HL-60 (cell line): ENCODE results near the gene IFFO2.

Experiments used
- DNase-seq, 2 experiments: peaks; one replicate each; pipeline ENCODE4 v3.0.0-alpha.2; 2010 to 2020; ENCODE audit warnings: low read depth in 1 of 2, low spot score in 1 of 2
- H3K27ac ChIP-seq: fragments of 250-450 bp; sonication (Bioruptor Pico); replicated peaks from 2 replicates; pipeline ENCODE4 v1.5.1; 2020; ENCODE audit warnings: mild to moderate bottlenecking, moderate library complexity
- H3K27me3 ChIP-seq: fragments of 250-450 bp; sonication (Bioruptor Pico); 2 replicates; pipeline ENCODE4 v1.5.1; 2021; ENCODE audit warnings: mild to moderate bottlenecking, moderate library complexity; ENCODE audit not compliant: insufficient read depth, poor library complexity, severe bottlenecking
- H3K4me3 ChIP-seq: replicated peaks from 2 replicates; pipeline ENCODE4 v1.5.1; 2011; ENCODE audit warnings: mild to moderate bottlenecking, control low read depth, low read length; ENCODE audit not compliant: insufficient read depth
- GABPA ChIP-seq: IDR thresholded peaks from 2 replicates; pipeline ENCODE4 v1.6.1; 2012; ENCODE audit warnings: low read depth
- POLR2AphosphoS5 ChIP-seq: IDR thresholded peaks from 2 replicates; pipeline ENCODE4 v1.6.1; 2012; ENCODE audit warnings: low read depth
- SPI1 ChIP-seq: IDR thresholded peaks from 2 replicates; pipeline ENCODE4 v1.6.1; 2012; ENCODE audit warnings: low read depth, mild to moderate bottlenecking, borderline replicate concordance
- TF ChIP-seq, protein P1 (sequence below): IDR thresholded peaks from one replicate; pipeline ENCODE4 v1.5.1; 2011; ENCODE audit warnings: low read length, control low read depth, inconsistent platforms; ENCODE audit not compliant: insufficient read depth
- TF ChIP-seq, protein P2 (sequence below): IDR thresholded peaks from 2 replicates; pipeline ENCODE4 v1.6.1; 2012; ENCODE audit warnings: low read depth; ENCODE audit not compliant: insufficient replicate concordance

IFFO2 gene

DNA sequence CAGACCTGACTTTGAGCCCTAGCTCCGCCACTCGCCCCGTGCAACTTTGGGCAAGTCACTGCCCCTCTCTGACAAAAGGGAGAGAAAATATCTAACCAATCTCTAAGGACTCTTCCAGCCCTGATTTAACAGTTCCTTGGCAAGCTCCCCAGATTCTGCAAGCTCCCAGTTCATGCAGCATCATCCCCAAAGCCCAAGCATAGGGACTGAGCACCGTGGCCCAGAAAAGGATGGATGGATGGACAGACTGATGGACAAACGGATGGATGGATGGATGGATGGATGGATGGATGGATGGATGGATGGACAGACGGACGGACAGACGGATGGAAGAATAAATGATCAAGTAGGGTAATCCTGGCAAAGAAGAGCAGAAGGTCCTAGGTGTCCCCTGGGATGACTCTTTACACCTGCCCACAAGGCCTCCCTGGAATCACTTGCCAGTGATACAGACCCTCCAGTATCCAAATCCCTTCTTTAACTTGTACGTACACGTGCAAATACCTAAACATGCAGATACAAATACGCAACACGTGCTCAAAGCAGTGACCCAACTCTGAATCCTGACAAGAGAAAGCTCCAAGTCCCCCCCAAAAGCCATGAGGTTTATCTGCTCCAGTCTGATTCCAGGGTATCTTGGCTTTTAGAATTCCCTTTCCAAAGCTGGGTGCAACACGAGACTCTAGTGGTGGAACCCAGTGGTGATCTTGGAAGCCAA, 16.0 kb downstream of the IFFO2 start:
- Histone ChIP-seq H3K4me3 (no peak overlapping the region), H3K27me3 (no peaks in the 10 kb centered on the region), H3K27ac (no peak overlapping the region)
- no peak for DNase-seq
- TF ChIP-seq SPI1 (no peak), GABPA (no peak), POLR2AphosphoS5 (no peak)
- TF ChIP-seq, protein P1, sequence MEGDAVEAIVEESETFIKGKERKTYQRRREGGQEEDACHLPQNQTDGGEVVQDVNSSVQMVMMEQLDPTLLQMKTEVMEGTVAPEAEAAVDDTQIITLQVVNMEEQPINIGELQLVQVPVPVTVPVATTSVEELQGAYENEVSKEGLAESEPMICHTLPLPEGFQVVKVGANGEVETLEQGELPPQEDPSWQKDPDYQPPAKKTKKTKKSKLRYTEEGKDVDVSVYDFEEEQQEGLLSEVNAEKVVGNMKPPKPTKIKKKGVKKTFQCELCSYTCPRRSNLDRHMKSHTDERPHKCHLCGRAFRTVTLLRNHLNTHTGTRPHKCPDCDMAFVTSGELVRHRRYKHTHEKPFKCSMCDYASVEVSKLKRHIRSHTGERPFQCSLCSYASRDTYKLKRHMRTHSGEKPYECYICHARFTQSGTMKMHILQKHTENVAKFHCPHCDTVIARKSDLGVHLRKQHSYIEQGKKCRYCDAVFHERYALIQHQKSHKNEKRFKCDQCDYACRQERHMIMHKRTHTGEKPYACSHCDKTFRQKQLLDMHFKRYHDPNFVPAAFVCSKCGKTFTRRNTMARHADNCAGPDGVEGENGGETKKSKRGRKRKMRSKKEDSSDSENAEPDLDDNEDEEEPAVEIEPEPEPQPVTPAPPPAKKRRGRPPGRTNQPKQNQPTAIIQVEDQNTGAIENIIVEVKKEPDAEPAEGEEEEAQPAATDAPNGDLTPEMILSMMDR = no peak
- TF ChIP-seq, protein P2, sequence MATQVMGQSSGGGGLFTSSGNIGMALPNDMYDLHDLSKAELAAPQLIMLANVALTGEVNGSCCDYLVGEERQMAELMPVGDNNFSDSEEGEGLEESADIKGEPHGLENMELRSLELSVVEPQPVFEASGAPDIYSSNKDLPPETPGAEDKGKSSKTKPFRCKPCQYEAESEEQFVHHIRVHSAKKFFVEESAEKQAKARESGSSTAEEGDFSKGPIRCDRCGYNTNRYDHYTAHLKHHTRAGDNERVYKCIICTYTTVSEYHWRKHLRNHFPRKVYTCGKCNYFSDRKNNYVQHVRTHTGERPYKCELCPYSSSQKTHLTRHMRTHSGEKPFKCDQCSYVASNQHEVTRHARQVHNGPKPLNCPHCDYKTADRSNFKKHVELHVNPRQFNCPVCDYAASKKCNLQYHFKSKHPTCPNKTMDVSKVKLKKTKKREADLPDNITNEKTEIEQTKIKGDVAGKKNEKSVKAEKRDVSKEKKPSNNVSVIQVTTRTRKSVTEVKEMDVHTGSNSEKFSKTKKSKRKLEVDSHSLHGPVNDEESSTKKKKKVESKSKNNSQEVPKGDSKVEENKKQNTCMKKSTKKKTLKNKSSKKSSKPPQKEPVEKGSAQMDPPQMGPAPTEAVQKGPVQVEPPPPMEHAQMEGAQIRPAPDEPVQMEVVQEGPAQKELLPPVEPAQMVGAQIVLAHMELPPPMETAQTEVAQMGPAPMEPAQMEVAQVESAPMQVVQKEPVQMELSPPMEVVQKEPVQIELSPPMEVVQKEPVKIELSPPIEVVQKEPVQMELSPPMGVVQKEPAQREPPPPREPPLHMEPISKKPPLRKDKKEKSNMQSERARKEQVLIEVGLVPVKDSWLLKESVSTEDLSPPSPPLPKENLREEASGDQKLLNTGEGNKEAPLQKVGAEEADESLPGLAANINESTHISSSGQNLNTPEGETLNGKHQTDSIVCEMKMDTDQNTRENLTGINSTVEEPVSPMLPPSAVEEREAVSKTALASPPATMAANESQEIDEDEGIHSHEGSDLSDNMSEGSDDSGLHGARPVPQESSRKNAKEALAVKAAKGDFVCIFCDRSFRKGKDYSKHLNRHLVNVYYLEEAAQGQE = no peak

DNA sequence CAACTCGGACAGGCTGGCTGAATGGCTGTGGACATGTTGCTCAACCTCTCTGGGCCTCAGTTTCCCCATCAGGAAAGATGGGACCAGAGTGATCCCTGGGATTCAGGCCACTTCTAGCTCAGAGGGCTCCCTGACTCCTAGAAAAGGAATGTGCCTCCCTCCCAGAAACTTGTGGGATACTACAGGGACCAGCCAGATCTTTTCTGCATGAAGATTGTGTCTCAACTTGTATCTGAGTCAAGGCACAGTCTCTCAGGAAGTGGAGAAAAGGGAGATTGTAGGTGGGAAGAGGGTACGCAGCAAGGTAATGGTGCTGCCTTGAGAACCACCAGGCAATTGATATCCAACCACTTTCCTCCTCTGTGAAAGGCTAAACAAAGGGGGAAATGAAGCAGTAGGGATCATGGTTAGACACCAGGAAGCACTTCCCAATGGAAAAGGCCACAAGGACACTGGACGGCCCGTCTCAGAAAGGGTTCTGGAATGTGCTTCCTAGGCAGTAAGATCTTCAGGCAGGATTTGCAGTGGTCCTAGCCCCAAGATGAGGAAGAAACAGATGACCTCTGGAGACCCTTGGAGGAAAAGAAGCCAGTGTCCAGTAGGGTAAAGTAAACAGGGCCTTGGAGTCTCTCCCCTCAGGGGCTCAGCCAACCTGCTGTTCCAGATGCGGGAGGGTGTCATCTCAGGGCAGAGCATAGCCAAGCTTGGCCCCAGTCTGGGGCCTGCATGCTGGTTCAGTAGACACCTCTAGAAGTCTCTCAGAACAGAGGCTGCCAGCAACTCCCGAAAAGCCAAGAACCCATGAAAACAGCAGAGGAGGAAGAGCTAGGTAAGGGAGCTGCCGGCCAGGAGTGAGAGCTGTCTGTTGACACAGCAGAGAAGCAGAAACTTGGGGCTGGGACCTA, 16.8 kb downstream of the IFFO2 start:
- TF ChIP-seq, protein P1 = no peak
- DNase-seq = no peak
- no peak overlapping the region for H3K27ac ChIP-seq

DNA sequence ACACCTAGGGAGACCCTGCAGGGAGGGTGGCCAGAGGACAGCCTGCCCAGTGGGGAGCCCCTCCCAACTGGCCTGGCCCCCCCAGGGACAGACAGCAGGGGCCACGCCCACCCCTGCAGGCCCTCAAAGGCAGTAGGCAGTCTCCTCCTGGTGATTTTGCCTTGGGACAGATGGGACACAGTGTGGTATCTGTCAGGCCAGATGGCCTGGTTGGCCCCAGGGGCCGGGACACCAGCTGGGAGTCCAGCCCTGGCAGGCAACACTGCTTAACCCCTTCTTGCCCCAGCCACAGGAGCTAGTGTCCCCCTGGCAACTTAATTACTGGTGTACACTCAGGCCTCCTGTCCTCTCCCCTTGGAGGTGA, 17.8 kb downstream of the IFFO2 start:
- DNase-seq = no peak
- Histone ChIP-seq H3K27me3 (no peaks in the 10 kb centered on the region), H3K4me3 (no peak overlapping the region), H3K27ac (no peak overlapping the region)
- TF ChIP-seq, protein P1 = no peak
- TF ChIP-seq POLR2AphosphoS5 = no peak
- TF ChIP-seq, protein P2 = no peak
- no peak for TF ChIP-seq SPI1
- TF ChIP-seq GABPA = no peak

More for the DNA sequence above, 16.8 kb downstream of the IFFO2 start:
- Histone ChIP-seq H3K27me3 (no peaks in the 10 kb centered on the region), H3K4me3 (no peak overlapping the region)
